ENCODE measurements around the gene PDZRN4. TPM values are rescaled to one million over a fixed set of nuclear protein-coding genes. Genes with fewer than 3 reads are reported as not detected.

PDZRN4 gene
- total RNA-seq, 1 experiment from 2014 or later: not detected

GRCh38 chr12:41228066-41228820 lies 40.1 kb downstream of the PDZRN4 start:
- TF ChIP-seq, protein P1, sequence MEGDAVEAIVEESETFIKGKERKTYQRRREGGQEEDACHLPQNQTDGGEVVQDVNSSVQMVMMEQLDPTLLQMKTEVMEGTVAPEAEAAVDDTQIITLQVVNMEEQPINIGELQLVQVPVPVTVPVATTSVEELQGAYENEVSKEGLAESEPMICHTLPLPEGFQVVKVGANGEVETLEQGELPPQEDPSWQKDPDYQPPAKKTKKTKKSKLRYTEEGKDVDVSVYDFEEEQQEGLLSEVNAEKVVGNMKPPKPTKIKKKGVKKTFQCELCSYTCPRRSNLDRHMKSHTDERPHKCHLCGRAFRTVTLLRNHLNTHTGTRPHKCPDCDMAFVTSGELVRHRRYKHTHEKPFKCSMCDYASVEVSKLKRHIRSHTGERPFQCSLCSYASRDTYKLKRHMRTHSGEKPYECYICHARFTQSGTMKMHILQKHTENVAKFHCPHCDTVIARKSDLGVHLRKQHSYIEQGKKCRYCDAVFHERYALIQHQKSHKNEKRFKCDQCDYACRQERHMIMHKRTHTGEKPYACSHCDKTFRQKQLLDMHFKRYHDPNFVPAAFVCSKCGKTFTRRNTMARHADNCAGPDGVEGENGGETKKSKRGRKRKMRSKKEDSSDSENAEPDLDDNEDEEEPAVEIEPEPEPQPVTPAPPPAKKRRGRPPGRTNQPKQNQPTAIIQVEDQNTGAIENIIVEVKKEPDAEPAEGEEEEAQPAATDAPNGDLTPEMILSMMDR (IDR thresholded peaks at IDR 0.05; ENCODE audit: insufficient read depth in 1 of 2, low read depth in 1 of 2, low read length in 1 of 2, severe bottlenecking in 1 of 2, unreplicated experiment in 1 of 2): no peak
- Histone ChIP-seq H3K36me3 (ENCODE audit: control insufficient read depth, insufficient read depth, low read length) (no peaks in the 10 kb centered on the region), H3K4me3 (ENCODE audit: low read depth, low read length) (no peak overlapping the region), H3K27me3 (replicated peaks; ENCODE audit: control insufficient read depth, insufficient read depth, low read length) (no peaks in the 10 kb centered on the region), H3K4me1 (no peaks in the 10 kb centered on the region), H3K9me3 (no peaks in the 10 kb centered on the region)
- intact Hi-C loops (cut with micrococcal nuclease; ENCODE audit: unreplicated experiment): no loop called here
- ChIA-PET CTCF (no interaction called here), POLR2A (no interaction called here)
- H3K27ac Mint-ChIP-seq (ENCODE audit: unreplicated experiment): no peak overlapping the region
- H3K27me3 Mint-ChIP-seq (ENCODE audit: insufficient read depth, unreplicated experiment): peaks cover 4% of the 10 kb centered on the region
- no peaks in the 10 kb centered on the region for H3K9me3 Mint-ChIP-seq (ENCODE audit: unreplicated experiment)
- BruUV-seq (replicated peaks): no TSS peak
- H3K4me3 Mint-ChIP-seq (ENCODE audit: unreplicated experiment): no peak overlapping the region
- no peaks in the 10 kb centered on the region for H3K4me1 Mint-ChIP-seq (ENCODE audit: low read depth, unreplicated experiment)
- H3K36me3 Mint-ChIP-seq (ENCODE audit: insufficient read depth, unreplicated experiment): no peaks in the 10 kb centered on the region
- DNase-seq: no peak

- CTCF ChIA-PET: no interaction called here
- H3K36me3 ChIP-seq (ENCODE audit: control insufficient read depth, insufficient read depth, low read length): no peaks in the 10 kb centered on the region
These were observed 42.6 kb downstream of the PDZRN4 start for GRCh38 chr12:41230756-41231155.

DNA sequence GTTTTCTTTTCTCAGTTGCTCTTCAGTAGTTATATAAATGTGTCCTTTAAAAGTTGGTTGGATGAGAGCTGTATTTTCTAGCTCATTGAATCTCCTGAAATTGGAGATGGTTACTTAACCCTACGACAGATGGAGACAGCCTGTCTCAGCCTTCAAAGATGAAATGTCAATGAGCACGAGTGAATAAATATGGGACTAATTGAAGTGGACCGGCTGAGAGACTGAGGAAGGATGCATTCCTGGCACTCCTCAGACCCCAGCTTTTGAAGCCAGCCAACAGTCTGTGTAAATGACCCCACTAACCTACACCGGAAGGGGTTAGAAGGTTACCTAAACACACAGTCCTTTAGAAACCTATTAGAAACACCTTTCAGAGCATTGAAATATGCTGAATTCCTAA lies 46.6 kb downstream of the PDZRN4 start:
- no peaks in the 10 kb centered on the region for H3K4me1 Mint-ChIP-seq (ENCODE audit: low read depth, unreplicated experiment)
- Histone ChIP-seq H3K9me3 (no peaks in the 10 kb centered on the region), H3K4me1 (no peaks in the 10 kb centered on the region), H3K27me3 (replicated peaks; ENCODE audit: control insufficient read depth, insufficient read depth, low read length) (no peaks in the 10 kb centered on the region), H3K36me3 (ENCODE audit: control insufficient read depth, insufficient read depth, low read length) (no peaks in the 10 kb centered on the region), H3K4me3 (ENCODE audit: low read depth, low read length) (no peak overlapping the region)
- ChIA-PET CTCF (no interaction called here), POLR2A (no interaction called here)
- DNase-seq: no peak
- no peaks in the 10 kb centered on the region for H3K27me3 Mint-ChIP-seq (ENCODE audit: insufficient read depth, unreplicated experiment)
- no peak overlapping the region for H3K27ac Mint-ChIP-seq (ENCODE audit: unreplicated experiment)
- intact Hi-C loops (cut with micrococcal nuclease; ENCODE audit: unreplicated experiment): no loop called here
- H3K4me3 Mint-ChIP-seq (ENCODE audit: unreplicated experiment): no peak overlapping the region
- H3K36me3 Mint-ChIP-seq (ENCODE audit: insufficient read depth, unreplicated experiment): no peaks in the 10 kb centered on the region
- no peaks in the 10 kb centered on the region for H3K9me3 Mint-ChIP-seq (ENCODE audit: unreplicated experiment)
- TF ChIP-seq, protein P1 (IDR thresholded peaks at IDR 0.05; ENCODE audit: insufficient read depth in 1 of 2, low read depth in 1 of 2, low read length in 1 of 2, severe bottlenecking in 1 of 2, unreplicated experiment in 1 of 2): no peak
- BruUV-seq (replicated peaks): no TSS peak

More at GRCh38 chr12:41230756-41231155, 42.6 kb downstream of the PDZRN4 start:
- Histone ChIP-seq H3K27me3 (replicated peaks; ENCODE audit: control insufficient read depth, insufficient read depth, low read length) (no peaks in the 10 kb centered on the region), H3K4me3 (ENCODE audit: low read depth, low read length) (no peak overlapping the region), H3K9me3 (no peaks in the 10 kb centered on the region), H3K4me1 (no peaks in the 10 kb centered on the region)
- DNase-seq: no peak
- Mint-ChIP-seq H3K9me3 (ENCODE audit: unreplicated experiment) (no peaks in the 10 kb centered on the region), H3K4me3 (ENCODE audit: unreplicated experiment) (no peak overlapping the region), H3K27ac (ENCODE audit: unreplicated experiment) (no peak overlapping the region), H3K36me3 (ENCODE audit: insufficient read depth, unreplicated experiment) (no peaks in the 10 kb centered on the region), H3K4me1 (ENCODE audit: low read depth, unreplicated experiment) (no peaks in the 10 kb centered on the region), H3K27me3 (ENCODE audit: insufficient read depth, unreplicated experiment) (peaks cover 4% of the 10 kb centered on the region)
- POLR2A ChIA-PET: no interaction called here
- TF ChIP-seq, protein P1 (IDR thresholded peaks at IDR 0.05; ENCODE audit: insufficient read depth in 1 of 2, low read depth in 1 of 2, low read length in 1 of 2, severe bottlenecking in 1 of 2, unreplicated experiment in 1 of 2): no peak
- BruUV-seq (replicated peaks): no TSS peak
- intact Hi-C loops (cut with micrococcal nuclease; ENCODE audit: unreplicated experiment): no loop called here

All from Caco-2 (cell line).